ENCODE data around the gene LYL1.

The LYL1 gene

DNA sequence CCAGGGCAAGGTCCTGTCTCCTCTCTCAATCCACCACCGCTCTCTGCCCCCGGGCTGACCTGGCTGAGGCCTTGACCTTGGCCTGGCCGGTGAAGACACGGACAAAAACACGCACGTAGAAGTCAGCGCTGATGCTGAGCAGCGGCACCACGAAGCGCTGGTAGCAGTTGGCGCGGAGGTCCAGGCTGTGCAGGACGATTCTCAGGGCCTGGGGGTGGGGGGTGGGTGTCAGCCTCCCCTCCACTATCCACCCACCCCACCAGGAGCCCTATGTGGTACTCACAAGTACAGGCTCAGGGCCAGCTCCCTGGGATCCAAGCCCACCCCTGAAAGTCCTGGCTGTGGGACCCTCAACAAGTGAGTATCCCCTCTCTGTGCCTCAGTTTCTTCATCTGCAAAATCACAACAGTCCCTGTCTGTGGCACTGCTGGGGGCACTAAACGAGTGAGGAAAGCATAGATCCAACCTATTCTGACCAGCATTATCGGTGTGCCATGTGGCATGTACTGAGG is 7.5 kb upstream of the LYL1 start:
- DNase-seq (ENCODE audit: low read depth in 3 of 3, low spot score in 1 of 3) = no peak

DNA sequence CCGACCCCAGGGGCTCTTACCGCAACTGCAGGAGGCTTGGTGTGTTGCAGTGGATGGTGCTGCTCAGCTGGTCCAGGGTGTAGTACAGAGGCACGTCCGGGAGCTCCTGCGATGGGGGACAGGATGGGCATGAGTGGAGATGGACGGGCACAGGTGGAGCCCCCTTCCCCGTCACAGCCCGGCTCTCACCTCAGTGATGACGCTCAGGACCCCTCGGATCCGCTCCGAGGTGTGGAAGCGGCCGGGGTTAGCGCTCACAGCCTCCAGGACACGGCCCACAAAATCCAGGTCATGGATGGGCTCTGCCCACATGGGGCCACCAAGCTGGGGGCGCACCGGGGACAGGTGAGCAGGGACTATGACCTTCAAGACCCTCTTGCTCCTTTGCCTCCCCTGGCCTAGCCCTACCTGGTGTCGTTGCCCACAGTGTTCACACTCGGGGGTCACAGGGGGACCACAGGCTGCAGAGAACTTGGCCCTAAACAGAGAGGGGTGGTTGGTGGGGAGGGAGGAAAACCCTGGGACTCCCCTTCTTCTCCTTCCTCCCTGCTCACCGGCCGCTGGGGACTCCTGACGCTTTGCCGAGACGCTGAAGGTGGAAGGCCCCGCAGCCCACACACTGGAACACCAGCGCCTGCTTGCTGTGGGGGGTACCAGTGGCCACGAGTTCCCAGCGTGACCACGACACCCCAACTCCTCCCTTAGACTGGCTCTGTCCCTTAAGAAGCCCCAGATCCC is 6.9 kb upstream of the LYL1 start:
- no peak for DNase-seq (ENCODE audit: low read depth in 3 of 3, low spot score in 1 of 3)

DNA sequence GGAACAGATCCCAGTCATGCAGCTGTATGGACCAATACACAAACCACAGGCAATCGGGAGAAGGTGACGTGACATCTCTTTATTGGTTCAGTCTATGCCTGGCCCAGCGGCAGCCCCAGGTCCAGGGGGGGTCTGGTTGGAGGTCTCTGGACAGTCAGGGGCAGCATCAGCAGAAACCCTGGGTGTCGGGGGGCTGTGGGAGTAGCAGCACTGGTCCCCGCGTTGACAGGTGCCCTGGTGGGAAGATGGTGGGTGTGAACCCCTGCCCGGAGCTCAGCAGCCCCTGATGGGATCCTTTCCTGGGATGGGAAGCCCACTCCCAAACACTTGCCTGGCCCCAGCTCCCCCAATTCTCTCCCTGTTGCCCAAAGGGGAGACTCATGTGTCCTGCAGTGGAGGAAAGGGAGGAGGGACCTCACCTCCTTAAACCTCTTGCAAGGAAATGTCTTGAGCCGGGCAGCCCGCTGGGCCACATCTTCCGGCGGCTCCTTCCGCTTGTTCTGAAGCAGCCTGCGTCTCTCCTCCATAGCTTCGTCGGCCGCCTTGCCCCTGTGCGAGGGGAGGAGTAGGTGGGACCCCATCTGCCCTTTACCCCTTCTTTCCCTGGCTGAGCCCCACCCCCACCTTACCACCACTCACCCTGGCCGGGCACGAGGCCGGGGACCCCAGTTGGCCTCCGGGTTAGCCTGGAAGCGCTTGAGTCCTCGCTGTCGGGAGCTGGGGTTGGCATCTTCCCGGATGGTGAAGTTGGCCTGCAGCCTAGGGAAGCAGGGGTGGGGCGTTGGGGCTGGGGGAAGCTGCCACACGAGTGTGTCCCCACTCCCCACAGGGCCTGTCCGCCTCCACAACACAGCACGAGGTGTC is 2.4 kb upstream of the LYL1 start:
- no peak for DNase-seq (ENCODE audit: low read depth in 3 of 3, low spot score in 1 of 3)

DNA sequence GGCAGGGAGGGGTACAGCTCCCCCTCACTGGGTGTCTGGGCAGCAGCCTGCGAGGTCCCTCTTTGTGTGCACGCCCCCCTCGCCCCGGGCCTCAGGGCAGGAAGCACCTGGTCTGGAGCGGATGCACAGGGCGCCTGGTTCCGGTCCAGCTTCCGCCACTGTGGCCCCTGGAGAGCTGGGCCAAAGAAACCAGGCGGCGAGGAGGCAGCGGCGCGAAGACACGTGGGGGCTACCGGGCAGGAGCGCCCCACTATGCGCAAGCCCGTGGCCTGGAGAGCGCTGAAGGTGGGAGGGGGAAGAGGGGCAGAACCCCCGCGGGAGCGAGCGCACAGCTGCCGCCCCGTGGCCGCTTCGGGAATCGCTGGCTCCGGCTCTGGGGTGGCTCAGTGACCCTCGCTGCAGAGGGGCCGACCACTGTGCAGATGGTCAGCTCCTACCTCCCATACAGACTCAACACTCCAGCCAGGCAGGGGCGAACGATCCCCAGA is 1.7 kb upstream of the LYL1 start:
- DNase-seq (ENCODE audit: low read depth in 3 of 3, low spot score in 1 of 3) = peak in 1 of 3 donors; percentile 62

DNA sequence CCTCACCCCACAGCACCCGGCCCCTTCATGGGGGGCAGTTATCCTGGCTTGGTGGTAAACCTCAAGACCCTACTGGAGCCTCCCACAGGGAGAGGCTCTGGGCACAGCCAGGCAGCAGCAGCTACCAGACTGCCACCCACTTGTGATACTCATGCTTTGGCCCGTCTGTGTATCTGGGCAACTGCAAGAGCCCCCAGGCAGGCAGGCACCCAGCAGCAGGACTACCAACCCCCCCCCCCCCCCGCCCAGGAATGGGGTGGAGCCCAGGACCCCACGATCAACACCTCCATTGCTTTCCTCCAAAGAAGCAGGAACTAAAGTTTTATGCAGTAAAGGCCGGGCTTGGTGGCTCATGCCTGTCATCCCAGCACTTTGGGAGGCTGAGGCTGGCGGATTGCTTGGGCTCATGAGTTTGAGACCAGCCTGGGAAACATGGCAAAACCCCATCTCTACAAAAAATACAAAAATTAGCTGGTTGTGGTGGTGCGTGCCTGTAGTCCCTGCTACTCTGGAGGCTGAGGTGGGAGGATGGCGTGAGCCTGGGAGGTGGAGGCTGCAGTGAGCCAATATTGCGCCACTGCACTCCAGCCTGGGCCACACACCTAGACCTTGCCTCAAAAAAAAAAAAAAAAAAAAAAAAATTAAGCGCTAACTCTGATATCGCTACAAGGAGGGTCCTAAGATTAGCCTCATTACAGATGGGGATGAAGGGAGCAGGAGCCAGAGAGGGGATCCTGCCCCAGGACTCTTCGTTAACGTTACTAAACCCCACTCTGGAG is 1.1 kb upstream of the LYL1 start:
- no peak for DNase-seq (ENCODE audit: low read depth in 3 of 3, low spot score in 1 of 3)

DNA sequence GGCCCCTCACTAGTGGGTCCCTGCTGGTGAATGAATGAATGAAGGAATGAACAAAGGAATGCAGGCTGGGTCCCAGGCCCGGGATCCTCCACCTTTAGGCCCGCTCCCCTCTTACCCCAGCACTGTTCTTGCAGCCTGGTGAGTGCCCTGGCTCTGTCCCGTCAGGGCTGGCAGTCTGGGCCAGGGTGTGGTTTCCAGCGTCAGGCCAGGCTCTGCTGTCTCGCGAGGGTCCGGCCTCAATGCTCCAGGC is 317 bp downstream of the LYL1 start:
- no peak for DNase-seq (ENCODE audit: low read depth in 3 of 3, low spot score in 1 of 3)

DNA sequence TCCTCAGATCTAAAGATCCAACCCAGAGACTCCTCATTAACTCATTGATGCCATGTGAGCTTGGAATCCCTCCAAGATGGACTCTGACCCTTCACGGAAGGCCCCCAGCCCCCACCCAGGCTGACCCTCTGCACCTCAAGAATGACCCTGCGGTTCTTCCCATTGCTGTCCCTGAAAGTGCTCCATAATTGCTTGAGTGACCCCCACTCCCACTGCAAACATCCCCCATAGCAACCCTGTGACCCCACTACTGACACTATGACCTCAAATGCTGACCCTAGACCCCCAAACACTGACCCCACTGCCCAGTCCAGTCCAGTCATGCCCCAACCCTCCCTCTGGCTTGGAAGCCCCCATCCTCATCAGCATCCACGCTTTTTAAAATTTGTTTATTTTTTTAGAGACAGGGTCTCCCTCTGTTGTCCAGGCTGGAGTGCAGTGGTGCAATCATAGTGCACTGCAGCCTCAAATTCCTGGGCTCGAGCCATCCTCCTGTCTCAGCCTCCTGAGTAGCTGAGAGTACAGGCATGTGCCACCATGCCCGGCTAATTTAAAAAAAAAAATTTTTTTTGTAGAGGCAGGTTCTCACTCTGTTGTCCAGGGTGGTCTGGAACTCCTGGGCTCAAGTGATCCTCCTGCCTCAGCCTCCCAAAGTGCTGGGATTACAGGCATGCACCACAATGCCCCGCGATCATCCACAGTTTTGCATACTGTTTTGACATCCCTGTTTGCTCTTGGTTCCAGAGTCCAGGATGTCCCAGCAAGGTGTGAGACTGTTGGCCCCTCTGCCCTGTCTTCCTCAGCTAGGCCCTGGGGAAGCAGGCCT is 855 bp downstream of the LYL1 start:
- no peak for DNase-seq (ENCODE audit: low read depth in 3 of 3, low spot score in 1 of 3)

DNA sequence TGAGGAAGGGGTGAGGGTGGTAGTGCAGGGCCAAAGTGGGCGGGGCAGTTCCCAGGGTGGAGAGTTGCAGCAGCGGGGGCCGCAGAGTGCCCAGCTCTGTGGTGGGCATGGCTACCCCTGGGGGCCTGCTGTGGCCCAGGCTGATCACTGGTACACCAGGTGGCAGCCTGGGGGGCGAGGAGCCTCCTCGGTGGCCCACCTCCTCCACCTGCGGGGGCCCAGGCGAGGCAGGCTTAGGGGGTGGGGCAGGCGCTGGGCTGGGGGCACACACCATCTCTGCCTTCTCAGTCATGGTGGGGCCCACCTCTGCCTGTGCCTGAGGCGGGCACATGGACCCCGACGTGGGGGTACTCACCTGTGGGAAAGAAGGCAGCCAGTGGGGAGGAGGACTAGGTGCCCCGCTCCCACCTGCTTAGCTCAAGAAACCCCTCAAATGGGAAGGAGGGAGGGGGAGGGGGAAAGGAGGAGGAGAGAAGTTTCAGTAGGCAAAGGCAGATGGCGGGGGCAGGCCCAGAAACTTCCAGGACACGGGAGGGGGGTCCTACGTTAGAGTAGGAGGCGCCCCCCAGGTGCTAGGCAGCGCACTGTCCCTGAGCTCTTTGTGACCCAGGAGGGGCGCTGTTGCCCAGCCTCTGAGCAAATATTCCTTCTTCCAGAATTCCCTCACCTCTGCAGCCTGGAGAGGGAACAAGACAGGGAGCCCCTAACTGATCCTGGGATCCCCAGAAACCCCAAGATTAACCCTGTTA is 1.6 kb downstream of the LYL1 start:
- DNase-seq (ENCODE audit: low read depth in 3 of 3, low spot score in 1 of 3) = no peak

DNA sequence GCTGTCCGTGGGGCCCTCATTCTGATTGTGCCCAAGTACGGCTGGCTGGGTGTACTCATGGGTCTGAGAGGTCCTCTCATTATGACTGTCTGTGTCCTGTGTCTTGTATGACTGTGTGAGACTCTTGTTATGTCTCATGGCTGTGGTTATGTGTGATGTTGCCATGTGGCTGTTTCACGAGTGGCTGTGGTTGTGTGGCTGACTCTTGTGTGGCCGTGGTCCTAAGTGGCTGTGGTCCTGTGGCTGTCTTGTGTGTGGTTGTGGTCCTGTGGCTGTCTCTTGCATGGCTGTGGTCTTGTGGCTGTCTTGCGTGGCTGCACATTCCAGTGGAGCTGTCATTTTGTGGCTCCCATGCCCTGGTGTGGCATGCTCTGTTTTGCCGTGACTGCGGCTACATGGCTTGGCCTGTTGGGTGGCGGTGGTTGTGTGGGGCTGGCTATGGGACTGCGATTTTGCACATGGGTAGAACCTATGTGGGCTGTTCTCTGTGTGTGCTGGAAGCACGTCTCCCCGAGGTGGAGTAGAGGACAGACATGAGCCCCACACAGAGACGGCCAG is 2.5 kb downstream of the LYL1 start:
- no peak for DNase-seq (ENCODE audit: low read depth in 3 of 3, low spot score in 1 of 3)

DNA sequence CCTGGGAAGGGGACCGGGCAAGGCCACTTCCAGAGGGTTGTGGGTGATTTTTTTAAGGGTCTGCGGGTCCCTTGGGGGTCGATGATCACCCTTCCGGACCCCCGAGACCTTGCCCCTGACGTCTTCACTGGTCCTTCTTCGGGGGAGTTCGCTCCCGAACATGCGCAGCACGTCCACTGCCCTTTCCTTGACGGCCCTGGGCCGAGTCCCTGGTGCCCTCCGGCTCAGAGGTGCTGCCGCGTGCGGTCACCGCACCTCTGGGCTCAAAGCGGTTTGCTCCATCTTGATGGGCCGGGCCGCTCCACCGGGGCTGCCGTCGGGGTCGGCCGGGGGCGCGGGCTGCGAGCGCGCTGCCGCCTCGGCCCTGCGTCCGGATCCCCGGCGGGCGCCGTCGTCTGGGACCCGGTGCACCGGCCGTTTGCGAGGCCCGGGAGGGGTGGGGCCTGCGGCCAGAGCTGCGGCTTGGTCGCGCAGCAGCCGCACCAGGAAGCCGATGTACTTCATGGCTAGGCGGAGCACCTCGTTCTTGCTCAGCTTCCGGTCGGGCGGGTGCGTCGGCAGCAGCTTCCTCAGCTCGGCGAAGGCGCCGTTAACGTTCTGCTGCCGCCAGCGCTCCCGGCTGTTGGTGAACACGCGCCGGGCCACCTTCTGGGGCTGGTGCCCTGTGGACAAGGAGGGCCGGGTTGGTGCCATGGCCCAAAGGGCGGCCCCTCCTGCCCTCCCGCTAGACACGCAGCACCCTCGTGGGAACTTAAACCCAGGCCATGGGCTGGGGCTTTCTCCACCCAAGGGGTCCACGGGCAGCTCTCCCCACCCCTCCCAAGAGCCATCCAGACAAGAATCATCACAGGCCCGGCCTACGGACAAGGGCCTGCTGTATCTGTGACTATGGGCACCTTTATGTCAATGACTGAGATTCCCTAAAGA is 3.3 kb downstream of the LYL1 start:
- peak; percentile 33 to 56 (median 56) for DNase-seq (ENCODE audit: low read depth in 3 of 3, low spot score in 1 of 3)

DNA sequence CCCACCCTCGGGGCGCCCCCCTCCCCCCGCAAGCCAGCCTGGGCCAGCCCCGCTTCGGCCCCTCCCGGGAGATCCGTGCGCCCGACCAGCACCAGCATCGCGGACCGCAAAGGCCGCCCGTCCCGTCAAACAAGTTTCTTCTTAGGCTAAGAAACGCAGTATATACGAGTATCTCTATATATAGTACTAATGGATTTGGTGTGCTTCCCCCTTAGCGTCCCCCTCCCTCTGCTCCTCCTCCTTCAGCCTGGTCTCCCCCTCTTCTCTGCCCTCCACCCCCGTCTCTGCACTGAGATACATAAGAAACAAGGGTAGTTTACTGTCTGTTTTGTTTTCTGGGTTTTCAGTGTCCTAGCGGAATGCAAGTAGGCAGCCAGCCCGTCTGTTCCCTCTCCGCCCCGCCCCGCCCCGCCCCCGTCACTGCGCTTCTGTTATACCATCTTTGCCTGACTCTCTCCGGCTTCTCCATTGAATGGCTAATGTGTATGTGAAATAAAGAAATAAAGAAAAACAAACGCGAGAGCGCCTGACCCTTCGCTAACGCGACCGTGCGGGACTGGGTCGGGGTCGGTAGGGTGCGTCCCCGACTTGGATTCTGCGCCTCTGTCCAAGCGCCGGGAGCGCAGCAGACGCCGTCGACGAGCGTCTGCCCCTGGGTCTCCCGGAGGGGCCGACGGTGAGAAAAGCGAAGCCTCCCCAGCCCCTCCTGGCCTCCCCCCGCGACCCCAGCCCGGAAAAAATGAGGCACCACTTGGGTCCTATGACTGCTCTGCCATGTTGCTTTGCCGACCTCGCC is 4.2 kb downstream of the LYL1 start:
- DNase-seq (ENCODE audit: low read depth in 3 of 3, low spot score in 1 of 3) = no peak

DNA sequence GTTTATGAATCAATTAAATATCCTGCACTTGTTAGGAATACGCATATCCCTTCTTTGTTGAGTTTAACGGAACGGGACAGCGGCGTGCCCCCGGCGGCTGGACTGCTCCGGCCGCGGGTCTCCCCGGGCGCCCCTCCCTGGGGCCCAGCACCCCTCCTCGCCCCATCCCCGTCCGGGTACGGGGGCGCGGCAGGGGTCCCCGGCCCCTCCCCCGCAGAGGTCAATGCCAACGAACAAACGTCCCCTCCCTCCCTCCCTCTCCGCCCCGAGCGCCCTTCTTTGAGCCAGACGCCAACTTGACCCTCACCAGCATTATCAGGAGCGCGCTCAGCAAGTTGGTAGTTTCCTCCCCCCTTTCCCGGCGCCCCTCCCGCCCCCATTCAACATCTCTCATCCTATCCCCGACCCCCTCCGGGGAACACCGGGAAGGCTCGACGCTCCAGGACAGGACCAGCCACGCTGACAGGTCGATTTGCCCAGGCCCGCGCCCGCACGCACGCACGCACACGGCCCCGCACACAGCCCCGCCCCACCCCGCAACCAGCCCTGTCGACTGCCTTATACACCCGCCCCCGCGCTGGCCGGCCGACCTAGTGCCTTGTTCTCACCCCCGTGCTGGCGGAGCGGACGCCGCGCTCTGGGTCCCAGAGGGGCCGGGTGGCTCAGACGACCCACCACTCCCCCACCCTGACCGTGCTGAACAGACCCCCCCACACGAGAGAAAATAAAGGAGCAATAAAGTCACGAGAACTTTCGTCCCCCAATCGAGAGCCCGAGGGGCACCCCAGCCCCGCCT is 5.0 kb downstream of the LYL1 start:
- DNase-seq (ENCODE audit: low read depth in 3 of 3, low spot score in 1 of 3) = no peak

DNA sequence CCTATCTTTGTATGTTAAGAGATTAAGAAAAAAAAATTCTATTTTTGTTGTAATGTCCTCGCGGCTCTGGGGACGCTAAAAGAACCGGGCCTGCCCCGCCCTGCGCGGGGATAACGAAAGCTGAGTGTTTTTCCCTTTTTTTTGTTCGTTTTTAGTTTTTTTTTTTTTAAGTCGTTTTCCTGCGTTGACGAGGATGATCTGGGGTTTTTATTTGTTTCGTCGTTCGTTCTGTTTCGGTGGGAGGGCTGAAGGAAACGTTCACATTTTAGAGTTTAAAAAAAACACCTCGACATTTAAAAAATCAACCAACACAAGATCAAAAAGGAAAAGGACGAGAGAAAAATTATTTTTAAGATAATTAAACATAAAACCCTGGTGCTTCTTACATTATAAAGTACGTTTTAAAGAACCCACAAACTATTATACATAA is 5.6 kb downstream of the LYL1 start:
- no peak for DNase-seq (ENCODE audit: low read depth in 3 of 3, low spot score in 1 of 3)

DNA sequence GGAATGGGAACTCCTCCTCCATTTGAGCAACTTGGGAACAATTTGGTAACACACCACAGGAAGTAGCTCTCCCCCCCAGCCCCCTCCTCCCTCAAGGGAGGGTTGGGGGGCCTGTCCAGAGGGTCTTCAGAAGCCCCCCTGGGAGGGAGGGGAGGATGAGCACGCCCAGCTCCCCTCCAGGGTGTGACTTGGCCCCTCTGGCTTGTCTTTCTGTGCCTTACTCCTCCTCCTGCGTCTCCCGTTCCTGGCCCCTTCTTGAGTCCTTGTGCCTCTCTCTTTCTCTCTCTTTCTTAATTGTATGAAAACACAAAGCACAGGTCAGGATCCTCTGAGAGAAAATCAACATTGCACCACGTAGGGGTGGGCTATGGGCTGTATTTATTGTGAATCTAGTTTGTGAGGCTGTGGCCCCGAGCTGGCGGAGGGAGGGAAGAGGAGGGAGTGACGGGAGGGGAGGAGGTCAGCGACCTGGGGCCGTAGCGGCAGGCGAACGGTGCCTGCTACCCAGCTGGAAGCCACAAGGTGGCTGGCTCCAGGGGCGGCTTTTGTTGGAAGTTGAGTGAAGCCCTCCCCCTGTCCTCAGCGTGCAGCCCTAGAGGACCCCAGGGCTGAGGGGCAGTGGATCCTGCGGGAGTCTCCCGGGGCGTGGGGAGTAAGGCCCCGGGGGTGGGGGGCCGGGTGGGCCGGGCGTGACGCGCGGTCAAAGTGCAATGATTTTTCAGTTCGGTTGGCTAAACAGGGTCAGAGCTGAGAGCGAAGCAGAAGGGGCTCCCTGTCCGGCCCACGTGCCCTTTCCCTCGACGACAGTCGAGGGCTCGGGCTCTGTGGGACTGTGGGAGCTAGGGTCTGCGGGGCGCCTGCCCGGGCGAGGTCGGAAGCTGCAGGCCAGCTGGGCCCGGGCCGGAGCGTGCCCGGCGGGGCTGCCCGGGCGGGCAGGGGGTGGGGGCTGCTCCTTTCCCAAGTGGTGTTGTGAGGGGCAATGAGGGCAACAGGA is 6.4 kb downstream of the LYL1 start:
- no peak for DNase-seq (ENCODE audit: low read depth in 3 of 3, low spot score in 1 of 3)

DNA sequence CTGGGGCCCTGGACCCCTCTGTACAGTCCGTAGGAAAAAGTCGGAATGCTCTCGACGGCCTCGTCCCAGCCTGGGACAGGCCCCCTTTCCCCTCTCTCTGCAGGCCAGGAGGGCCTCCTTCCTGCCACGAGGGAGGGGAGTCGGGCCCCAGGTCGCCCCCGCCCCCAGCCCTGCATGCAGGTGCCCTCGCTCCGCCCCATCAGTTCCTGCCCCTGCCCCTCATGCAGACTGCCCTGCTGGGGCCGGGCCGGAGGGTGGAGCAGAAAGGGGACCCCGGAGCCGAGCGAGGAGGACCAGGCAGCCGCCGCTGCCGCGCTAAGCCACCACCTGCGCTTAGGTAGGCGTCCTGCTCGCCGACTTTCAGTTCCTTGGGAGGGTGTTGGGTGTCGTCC is 7.3 kb downstream of the LYL1 start:
- no peak for DNase-seq (ENCODE audit: low read depth in 3 of 3, low spot score in 1 of 3)
